SH-SY5Y (cell line): ENCODE results near the gene LNPEP.

Experiments used
- GATA2 ChIP-seq: IDR thresholded peaks from 2 replicates; pipeline ENCODE4 v1.6.1; 2011; ENCODE audit warnings: mild to moderate bottlenecking, low read depth, low read length
- GATA3 ChIP-seq: IDR thresholded peaks from 2 replicates; pipeline ENCODE4 v1.6.1; 2011; ENCODE audit warnings: low read depth, mild to moderate bottlenecking, low read length, moderate library complexity

GRCh38 chr5:97075649-97076048 lies 139.8 kb downstream of the LNPEP start:
- TF ChIP-seq GATA3 (no peak), GATA2 (no peak)
